Panc1 (cell line): Measurements from ENCODE around the gene SEPTIN8. TPM values are rescaled to one million over a fixed set of nuclear protein-coding genes. Genes with fewer than 3 reads are reported as not detected.

Source experiments
- ATAC-seq: fragments of 200-7000 bp; cut with Tn5 transposase; 2 replicates; pipeline ENCODE4 v1.9.1; 2020; ENCODE audit warnings: mild to moderate bottlenecking, moderate library complexity
- Bru-seq: library from RNA; stranded (reverse); fragments of 400-500 nt; gene quantifications from one replicate; lab custom pipeline; 2021; lab: Mats Ljungman, UMichigan
- BruChase-seq, 2 experiments: library from RNA; stranded (reverse); fragments of 400-500 nt; gene quantifications; one replicate each; lab custom pipeline; 2021; lab: Mats Ljungman, UMichigan
- BruUV-seq: library from RNA; stranded (reverse); fragments of 400-500 nt; replicated peaks from 2 replicates; lab custom pipeline; 2021; lab: Mats Ljungman, UMichigan
- CTCF ChIA-PET: fragments of 300-600 bp; sonication (Branson Sonifier 250); formaldehyde crosslinking; loops from one replicate; lab custom pipeline; 2022; ENCODE audit warnings: antibody characterized with exemption; lab: Charles Lee
- POLR2A ChIA-PET: fragments of 300-600 bp; sonication (Branson Sonifier 250); formaldehyde crosslinking; loops from one replicate; lab custom pipeline; 2022; ENCODE audit warnings: antibody characterized with exemption; lab: Charles Lee
- DNase-seq: peaks from one replicate; pipeline ENCODE4 v3.0.0-alpha.2; 2010; ENCODE audit warnings: low read depth, low spot score
- H3K27ac ChIP-seq: 2 replicates; pipeline ENCODE4 v1.5.1; 2011; ENCODE audit warnings: mild to moderate bottlenecking, low read length, inconsistent platforms
- H3K27me3 ChIP-seq: fragments of 200-500 bp; sonication (Bioruptor generic); 2 replicates; pipeline ENCODE4 v1.6.0; 2014; ENCODE audit warnings: low read length, inconsistent platforms; ENCODE audit not compliant: control insufficient read depth, insufficient read depth
- H3K36me3 ChIP-seq: fragments of 200-500 bp; sonication (Bioruptor generic); 2 replicates; pipeline ENCODE4 v1.5.1; 2014; ENCODE audit warnings: inconsistent platforms, mild to moderate bottlenecking, low read length, moderate library complexity; ENCODE audit not compliant: control insufficient read depth, insufficient read depth
- H3K4me1 ChIP-seq: 2 replicates; pipeline ENCODE4 v1.5.1; 2011; ENCODE audit warnings: inconsistent platforms, mild to moderate bottlenecking, low read length, moderate library complexity; ENCODE audit not compliant: control insufficient read depth, insufficient read depth
- H3K4me3 ChIP-seq, 2 experiments: 2 replicates each; pipeline ENCODE4 v1.5.1; 2011 to 2012; ENCODE audit warnings: low read depth in 2 of 2, low read length in 2 of 2, mild to moderate bottlenecking in 2 of 2, inconsistent platforms in 1 of 2, moderate library complexity in 1 of 2
- H3K9me3 ChIP-seq: fragments of 200-500 bp; sonication (Bioruptor generic); 2 replicates; pipeline ENCODE4 v1.5.1; 2014; ENCODE audit warnings: low read depth, mild to moderate bottlenecking, inconsistent platforms, low read length, moderate library complexity; ENCODE audit not compliant: control insufficient read depth, insufficient read depth
- CTCF ChIP-seq: fragments of 450-650 bp; IDR thresholded peaks from 2 replicates; pipeline ENCODE4 v1.5.1; 2017; ENCODE audit warnings: mild to moderate bottlenecking
- POLR2AphosphoS5 ChIP-seq: IDR thresholded peaks from 2 replicates; pipeline ENCODE4 v1.6.1; 2012; ENCODE audit warnings: mild to moderate bottlenecking, low read depth, low read length, moderate library complexity
- REST ChIP-seq, 2 experiments: IDR thresholded peaks; 2 replicates each; pipeline ENCODE4 v1.6.1; 2011 to 2012; ENCODE audit warnings: low read depth in 2 of 2, control low read depth in 1 of 2, low read length in 1 of 2, mild to moderate bottlenecking in 1 of 2, moderate library complexity in 1 of 2; ENCODE audit not compliant: insufficient read depth in 1 of 2
- SIN3A ChIP-seq: IDR thresholded peaks from 2 replicates; pipeline ENCODE4 v1.6.1; 2012; ENCODE audit warnings: low read depth, mild to moderate bottlenecking, low read length, moderate library complexity, borderline replicate concordance; ENCODE audit not compliant: insufficient read depth
- TCF7L2 ChIP-seq: IDR thresholded peaks from 2 replicates; pipeline ENCODE4 v1.6.1; 2011; ENCODE audit warnings: mild to moderate bottlenecking, low read depth, low read length, inconsistent platforms
- in situ Hi-C: cut with HindIII; loops from 2 replicates; pipeline ENCODE4 v1.10.0; 2016; ENCODE audit warnings: low sequenced_read_pairs, low pct_unique_long_range_greater_than_20kb
- intact Hi-C: fragments of 100-400 bp; cut with micrococcal nuclease; formaldehyde crosslinking; loops from one replicate; pipeline ENCODE4 v1.10.0; 2022; ENCODE audit not compliant: unreplicated experiment
- long read RNA-seq: library from polyadenylated mRNA; unstranded; transcript quantifications from one replicate; pipeline ENCODE4 v2.0.0, GENCODE V29; 2021; ENCODE audit not compliant: unreplicated experiment
- polyA plus RNA-seq: library from polyadenylated mRNA; unstranded; fragments of >200 nt; gene quantifications from one replicate; pipeline ENCODE4 v1.2.1, GENCODE V29; 2012; ENCODE audit warnings: missing spikeins; ENCODE audit not compliant: insufficient read length
- total RNA-seq: library from RNA; stranded (reverse); gene quantifications from one replicate; pipeline ENCODE4 v1.2.1, GENCODE V29; 2021; ENCODE audit not compliant: unreplicated experiment

The SEPTIN8 gene
- total RNA-seq (22.8 TPM), Bru-seq, nascent RNA (percentile 52 among the genes with signal in this experiment), BruChase-seq, experiment 1, labeled RNA remaining after a 2-hour chase (percentile 62 among the genes with signal in this experiment), BruChase-seq, experiment 2, labeled RNA remaining after a 6-hour chase (percentile 72 among the genes with signal in this experiment)
- polyA plus RNA-seq: 26.7 TPM
- long read RNA-seq, full-length matches to known transcripts: 17 of 45 reads
- long read RNA-seq, partial matches to known transcripts: 4 of 45 reads
- long read RNA-seq, other reads (novel, unspliced or antisense): 24 of 45 reads

- H3K4me3 ChIP-seq: peak within 1 kb of the TSS; percentile 53 to 60
- ATAC-seq: peak; percentile 69
- intact Hi-C loops: no loop called here
- no peaks in the 10 kb centered on the region for H3K9me3 ChIP-seq
- H3K4me1 ChIP-seq: peaks cover 11% of the 10 kb centered on the region; the same call in 1 of the 2 replicates
- peak within 1 kb of the TSS; percentile 51; the same call in 1 of the 2 replicates for H3K27ac ChIP-seq
- POLR2A ChIA-PET: interaction anchor here (0.7 kb wide), 1 partner anchor 20 kb away, joined by 6 read pairs; no protein-coding TSS in a partner anchor
- TF ChIP-seq POLR2AphosphoS5 (no peak), CTCF (no peak), REST (IDR thresholded peaks at IDR 0.05; ENCODE audit: insufficient read depth in 1 of 2, low read depth in 2 of 2, low read length in 1 of 2) (no peak), TCF7L2 (no peak), SIN3A (no peak)
- CTCF ChIA-PET: no interaction called here
- BruUV-seq: no TSS peak
- no peaks in the 10 kb centered on the region for H3K36me3 ChIP-seq
- in situ Hi-C loops: no loop called here
- H3K27me3 ChIP-seq: peaks cover 4% of the 10 kb centered on the region; the same call in 1 of the 2 replicates
- DNase-seq: no peak
Observed at GRCh38 chr5:132777209-132778069, at the start of gene SEPTIN8. Gene SEPTIN8, minus strand, starts transcription at chr5:132777239. Its CDS starts 102 bp downstream, at chr5:132777137.

GRCh38 chr5:132826424-132827082 is 49.5 kb upstream of the SEPTIN8 start:
- ATAC-seq: no peak
- CTCF ChIA-PET: no interaction called here
- no TSS peak for BruUV-seq
- Histone ChIP-seq H3K9me3 (no peaks in the 10 kb centered on the region), H3K4me1 (peaks cover 6% of the 10 kb centered on the region; the same call in 1 of the 2 replicates), H3K36me3 (no peaks in the 10 kb centered on the region), H3K4me3 (no peak overlapping the region), H3K27me3 (no peaks in the 10 kb centered on the region), H3K27ac (no peak overlapping the region)
- no peak for TF ChIP-seq CTCF
- no peak for TF ChIP-seq POLR2AphosphoS5
- TF ChIP-seq TCF7L2: no peak
- TF ChIP-seq REST (IDR thresholded peaks at IDR 0.05; ENCODE audit: insufficient read depth in 1 of 2, low read depth in 2 of 2, low read length in 1 of 2): no peak
- no peak for TF ChIP-seq SIN3A
- DNase-seq: no peak
- POLR2A ChIA-PET: no interaction called here
- in situ Hi-C loops: no loop called here
- intact Hi-C loops: loop anchor here (10.0 kb wide), 1 partner anchor 442 kb away; no protein-coding TSS in a partner anchor
